Lower leg skin (tissue), 3 donors: ENCODE results near the gene GPR37L1.

Experiments used
- CTCF ChIP-seq, 3 donors: fragments of 450-650 bp; IDR thresholded peaks; one replicate each; pipeline ENCODE4 v1.5.1; 2016; ENCODE audit warnings: antibody characterized with exemption in 3 of 3, mild to moderate bottlenecking in 3 of 3, moderate library complexity in 2 of 3
- POLR2A ChIP-seq, 2 donors: fragments of 450-650 bp; IDR thresholded peaks; one replicate each; pipeline ENCODE4 v1.6.1; 2016 to 2017; ENCODE audit warnings: antibody characterized with exemption in 2 of 2, mild to moderate bottlenecking in 1 of 2, moderate library complexity in 1 of 2

- TF ChIP-seq CTCF (IDR thresholded peaks at IDR 0.05) (no peak), POLR2A (IDR thresholded peaks at IDR 0.05) (no peak)
Measured at GRCh38 chr1:202107321-202107761, 15.4 kb upstream of the GPR37L1 start.
